MM.1S (cell line): ENCODE results near the gene TANC1.

ENCODE experiments used
- DNase-seq: peaks from one replicate; pipeline ENCODE4 v3.0.0-alpha.2; 2015
- H2AFZ ChIP-seq: fragments of 300-600 bp; sonication (generic); 2 replicates; pipeline ENCODE4 v1.6.0; 2016; ENCODE audit warnings: antibody characterized with exemption, low read length
- H3F3A ChIP-seq: fragments of 300-600 bp; sonication (generic); 2 replicates; pipeline ENCODE4 v1.6.1; 2016; ENCODE audit warnings: mild to moderate bottlenecking, antibody characterized with exemption, low read length, moderate library complexity, mixed read lengths; ENCODE audit not compliant: insufficient read depth
- H3K27ac ChIP-seq: fragments of 300-600 bp; sonication (generic); 2 replicates; pipeline ENCODE4 v1.5.1; 2016; ENCODE audit warnings: mild to moderate bottlenecking, low read length
- H3K27me3 ChIP-seq: fragments of 300-600 bp; sonication (generic); replicated peaks from 2 replicates; pipeline ENCODE4 v1.6.0; 2016; ENCODE audit warnings: low read length; ENCODE audit not compliant: insufficient read depth
- H3K36me3 ChIP-seq: fragments of 300-600 bp; sonication (generic); replicated peaks from 2 replicates; pipeline ENCODE4 v1.6.1; 2016; ENCODE audit warnings: mild to moderate bottlenecking, low read length, mixed read lengths; ENCODE audit not compliant: insufficient read depth
- H3K4me1 ChIP-seq: fragments of 300-600 bp; sonication (generic); 2 replicates; pipeline ENCODE4 v1.6.1; 2016; ENCODE audit warnings: low read length, mixed read lengths
- H3K4me2 ChIP-seq: fragments of 300-600 bp; sonication (generic); 2 replicates; pipeline ENCODE4 v1.6.0; 2016; ENCODE audit warnings: low read depth, low read length
- H3K4me3 ChIP-seq: fragments of 300-600 bp; sonication (generic); 2 replicates; pipeline ENCODE4 v1.5.1; 2016; ENCODE audit warnings: low read length, mixed read lengths
- H3K79me2 ChIP-seq: fragments of 300-600 bp; sonication (generic); 2 replicates; pipeline ENCODE4 v1.6.1; 2016; ENCODE audit warnings: mixed run types, low read length, mixed read lengths
- H3K9ac ChIP-seq: fragments of 300-600 bp; sonication (generic); 2 replicates; pipeline ENCODE4 v1.6.1; 2016; ENCODE audit warnings: low read length, mixed read lengths
- H3K9me2 ChIP-seq: fragments of 300-600 bp; sonication (generic); replicated peaks from 2 replicates; pipeline ENCODE4 v1.6.1; 2016; ENCODE audit warnings: mild to moderate bottlenecking, low read length, mixed read lengths; ENCODE audit not compliant: insufficient read depth
- H3K9me3 ChIP-seq: fragments of 300-600 bp; sonication (generic); replicated peaks from 2 replicates; pipeline ENCODE4 v1.6.1; 2016; ENCODE audit warnings: mild to moderate bottlenecking, low read length, mixed read lengths; ENCODE audit not compliant: insufficient read depth
- H4K20me1 ChIP-seq: fragments of 300-600 bp; sonication (generic); 2 replicates; pipeline ENCODE4 v1.6.1; 2016; ENCODE audit warnings: mild to moderate bottlenecking, low read length, moderate library complexity, mixed read lengths; ENCODE audit not compliant: insufficient read depth
- CTCF ChIP-seq: fragments of 300-600 bp; sonication (generic); IDR thresholded peaks from 2 replicates; pipeline ENCODE4 v1.5.1; 2016; ENCODE audit warnings: antibody characterized with exemption, low read length, mixed read lengths
- EZH2 ChIP-seq: fragments of 300-600 bp; sonication (generic); optimal IDR thresholded peaks from 2 replicates; pipeline ENCODE3; 2017; ENCODE audit warnings: low read depth, mild to moderate bottlenecking, antibody characterized with exemption, low read length, mixed read lengths
- EZH2phosphoT487 ChIP-seq: fragments of 300-600 bp; sonication (generic); IDR thresholded peaks from 2 replicates; pipeline ENCODE4 v1.6.1; 2018; ENCODE audit warnings: antibody characterized with exemption, low read length

The TANC1 gene

GRCh38 chr2:158923180-158923594 is 45.3 kb upstream of the TANC1 start:
- Histone ChIP-seq H3K9ac (no peak overlapping the region), H3F3A (no peaks in the 10 kb centered on the region), H3K4me3 (no peak overlapping the region), H3K79me2 (no peaks in the 10 kb centered on the region), H3K9me2 (no peaks in the 10 kb centered on the region), H3K9me3 (no peaks in the 10 kb centered on the region), H2AFZ (no peak overlapping the region), H3K36me3 (no peaks in the 10 kb centered on the region), H3K27me3 (no peaks in the 10 kb centered on the region), H4K20me1 (no peaks in the 10 kb centered on the region), H3K4me1 (no peaks in the 10 kb centered on the region), H3K27ac (no peak overlapping the region), H3K4me2 (no peak overlapping the region)
- TF ChIP-seq EZH2: no peak
- no peak for TF ChIP-seq CTCF
- TF ChIP-seq EZH2phosphoT487: no peak
- no peak for DNase-seq

- Histone ChIP-seq H3K4me1 (no peaks in the 10 kb centered on the region), H3K9me3 (no peaks in the 10 kb centered on the region), H3K27ac (no peak overlapping the region), H3K4me3 (no peak overlapping the region), H3F3A (no peaks in the 10 kb centered on the region), H4K20me1 (no peaks in the 10 kb centered on the region), H3K9ac (no peak overlapping the region), H3K79me2 (no peaks in the 10 kb centered on the region), H2AFZ (no peak overlapping the region), H3K27me3 (no peaks in the 10 kb centered on the region), H3K36me3 (no peaks in the 10 kb centered on the region), H3K4me2 (no peak overlapping the region), H3K9me2 (no peaks in the 10 kb centered on the region)
- TF ChIP-seq EZH2phosphoT487: no peak
- TF ChIP-seq CTCF: no peak
- TF ChIP-seq EZH2: no peak
- DNase-seq: no peak
Observed at GRCh38 chr2:158923641-158924040, 44.8 kb upstream of the TANC1 start.

GRCh38 chr2:158926478-158926948 is 41.9 kb upstream of the TANC1 start:
- Histone ChIP-seq H3K9me3 (no peaks in the 10 kb centered on the region), H3K4me3 (no peak overlapping the region), H4K20me1 (no peaks in the 10 kb centered on the region), H3K9me2 (no peaks in the 10 kb centered on the region), H3F3A (no peaks in the 10 kb centered on the region), H3K79me2 (no peaks in the 10 kb centered on the region), H3K27me3 (no peaks in the 10 kb centered on the region), H3K4me2 (no peak overlapping the region), H3K4me1 (no peaks in the 10 kb centered on the region), H2AFZ (no peak overlapping the region), H3K27ac (no peak overlapping the region), H3K9ac (no peak overlapping the region), H3K36me3 (no peaks in the 10 kb centered on the region)
- TF ChIP-seq EZH2 (no peak), EZH2phosphoT487 (no peak), CTCF (no peak)
- no peak for DNase-seq
